OCI-LY1 (cell line): ENCODE data around the gene ARL10.

Source experiments
- CTCF ChIP-seq: fragments of 200-600 bp; sonication (generic), shearing (Covaris generic); IDR thresholded peaks from 2 replicates; pipeline ENCODE4 v1.5.1; 2017; ENCODE audit warnings: mild to moderate bottlenecking, antibody characterized with exemption, low read length, moderate library complexity, mixed read lengths
- EZH2 ChIP-seq: fragments of 200-600 bp; sonication (generic), shearing (Covaris generic); IDR thresholded peaks from 2 replicates; pipeline ENCODE4 v1.8.0; 2017; ENCODE audit warnings: borderline replicate concordance, mixed run types, mild to moderate bottlenecking, antibody characterized with exemption, low read length, moderate library complexity, mixed read lengths

GRCh38 chr5:176387384-176387925, 22.2 kb downstream of the ARL10 start:
- TF ChIP-seq CTCF (no peak), EZH2 (no peak)
